Karpas-422 (cell line): ENCODE data around the gene MYG1. TPM values are rescaled to one million over a fixed set of nuclear protein-coding genes. Genes with fewer than 3 reads are reported as not detected.
A peak's percentile ranks its signal among the peaks of the same experiment; 100 is the strongest.

ENCODE experiments used
- DNase-seq: peaks from one replicate; pipeline ENCODE4 v3.0.0-alpha.2; 2015
- H2AFZ ChIP-seq: fragments of 200-600 bp; sonication (generic); 2 replicates; pipeline ENCODE4 v1.6.1; 2014; ENCODE audit warnings: antibody characterized with exemption, low read length, mixed read lengths
- H3K27ac ChIP-seq: fragments of 200-600 bp; sonication (generic); 2 replicates; pipeline ENCODE4 v1.5.1; 2014; ENCODE audit warnings: mild to moderate bottlenecking, low read length, moderate library complexity
- H3K27me3 ChIP-seq: fragments of 200-600 bp; sonication (generic); 2 replicates; pipeline ENCODE4 v1.6.1; 2014; ENCODE audit warnings: low read length, mixed read lengths
- H3K36me3 ChIP-seq: fragments of 200-600 bp; sonication (generic); 2 replicates; pipeline ENCODE4 v1.6.1; 2014; ENCODE audit warnings: low read length, mixed read lengths; ENCODE audit not compliant: insufficient read depth
- H3K4me1 ChIP-seq: fragments of 200-600 bp; sonication (generic); 2 replicates; pipeline ENCODE4 v1.6.1; 2014; ENCODE audit warnings: mild to moderate bottlenecking, low read length, mixed read lengths
- H3K4me2 ChIP-seq: fragments of 200-600 bp; sonication (generic); 2 replicates; pipeline ENCODE4 v1.6.1; 2014; ENCODE audit warnings: low read length, low read depth, mild to moderate bottlenecking; ENCODE audit not compliant: poor library complexity, severe bottlenecking
- H3K4me3 ChIP-seq: fragments of 200-600 bp; sonication (generic); 2 replicates; pipeline ENCODE4 v1.5.1; 2014; ENCODE audit warnings: mild to moderate bottlenecking, antibody characterized with exemption, low read length, mixed read lengths
- H3K79me2 ChIP-seq: fragments of 200-600 bp; sonication (generic); 2 replicates; pipeline ENCODE4 v1.6.1; 2014; ENCODE audit warnings: mild to moderate bottlenecking, low read length, mixed read lengths
- H3K9ac ChIP-seq: fragments of 200-600 bp; sonication (generic); 2 replicates; pipeline ENCODE4 v1.6.0; 2014; ENCODE audit warnings: low read length
- H3K9me2 ChIP-seq: fragments of 200-600 bp; sonication (generic), shearing (Covaris generic); replicated peaks from 2 replicates; pipeline ENCODE4 v1.6.0; 2014; ENCODE audit warnings: mild to moderate bottlenecking, low read length, moderate library complexity; ENCODE audit not compliant: insufficient read depth
- H3K9me3 ChIP-seq: fragments of 300-700, 200-600 bp; sonication (generic); 2 replicates; pipeline ENCODE4 v1.6.1; 2014; ENCODE audit warnings: low read length, mixed read lengths
- H4K20me1 ChIP-seq: fragments of 200-600 bp; sonication (generic); 2 replicates; pipeline ENCODE4 v1.6.1; 2014; ENCODE audit warnings: mild to moderate bottlenecking, antibody characterized with exemption, low read length, low read depth; ENCODE audit not compliant: insufficient read depth
- total RNA-seq: library from RNA; depleted of rRNA; stranded (reverse); fragments of >200 nt; shearing (Covaris generic); gene quantifications from 2 replicates; pipeline ENCODE4 v1.2.3, GENCODE V29; 2014; ENCODE audit warnings: low replicate concordance

The MYG1 gene
- total RNA-seq, 1 experiment from 2014 or later, result 67.1 TPM

- no peak overlapping the region for H3K4me2 ChIP-seq
- H3K9me3 ChIP-seq, result no peaks in the 10 kb centered on the region
- no peak overlapping the region for H3K27ac ChIP-seq
- DNase-seq, result no peak
- no peaks in the 10 kb centered on the region for H4K20me1 ChIP-seq
- no peaks in the 10 kb centered on the region for H3K9me2 ChIP-seq
- H3K4me3 ChIP-seq, result no peak overlapping the region
- peaks cover 8% of the 10 kb centered on the region for H3K4me1 ChIP-seq
- H3K9ac ChIP-seq, result no peak overlapping the region
- H3K79me2 ChIP-seq, result no peaks in the 10 kb centered on the region
- H3K27me3 ChIP-seq, result no peaks in the 10 kb centered on the region
- no peaks in the 10 kb centered on the region for H3K36me3 ChIP-seq
- H2AFZ ChIP-seq, result no peak overlapping the region
Measured at GRCh38 chr12:53333845-53334244, 34.4 kb downstream of the MYG1 start.

GRCh38 chr12:53334822-53335221, 35.3 kb downstream of the MYG1 start:
- no peaks in the 10 kb centered on the region for H4K20me1 ChIP-seq
- no peaks in the 10 kb centered on the region for H3K27me3 ChIP-seq
- H3K9ac ChIP-seq, result no peak overlapping the region
- no peak overlapping the region for H2AFZ ChIP-seq
- no peaks in the 10 kb centered on the region for H3K9me2 ChIP-seq
- H3K4me2 ChIP-seq, result no peak overlapping the region
- H3K79me2 ChIP-seq, result no peaks in the 10 kb centered on the region
- H3K9me3 ChIP-seq, result no peaks in the 10 kb centered on the region
- H3K36me3 ChIP-seq, result no peaks in the 10 kb centered on the region
- H3K27ac ChIP-seq, result no peak overlapping the region
- no peak for DNase-seq
- H3K4me1 ChIP-seq, result peaks cover 8% of the 10 kb centered on the region
- no peak overlapping the region for H3K4me3 ChIP-seq

DNA sequence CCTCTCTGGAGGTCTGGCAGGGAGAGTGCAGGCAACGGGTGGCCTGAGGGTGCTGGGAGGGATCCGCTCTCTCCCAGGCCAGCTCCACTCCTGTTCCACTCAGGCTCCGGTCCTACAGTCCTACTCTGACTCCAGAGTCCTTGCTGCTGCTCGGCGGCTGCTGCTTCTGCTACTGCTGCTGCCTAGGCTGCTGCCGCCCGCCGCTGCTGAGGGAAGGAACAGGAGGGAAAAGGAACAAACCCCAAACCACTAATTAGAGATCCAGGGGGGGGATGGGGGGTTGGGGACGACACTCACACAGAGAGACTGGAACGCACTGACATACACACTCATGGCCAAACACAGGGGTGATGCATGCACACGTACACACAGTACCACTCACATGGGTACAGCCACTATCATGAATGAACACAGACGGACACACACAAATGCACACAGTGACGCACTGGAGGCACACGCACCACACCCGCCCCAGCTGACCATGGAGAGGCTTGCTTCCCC, 36.7 kb downstream of the MYG1 start, which contains the start of gene SP7:
SP7 (minus strand) TSS at position 174 of the 501 bp plus-strand sequence. CDS start 708 bp downstream, outside the sequence.
- no peaks in the 10 kb centered on the region for H4K20me1 ChIP-seq
- H3K4me3 ChIP-seq, result no peak within 1 kb of the TSS
- no peak for DNase-seq
- H3K79me2 ChIP-seq, result no peaks in the 10 kb centered on the region
- no peaks in the 10 kb centered on the region for H3K27me3 ChIP-seq
- no peaks in the 10 kb centered on the region for H3K9me2 ChIP-seq
- no peak within 1 kb of the TSS for H3K27ac ChIP-seq
- 0 out of 2 replicates have a peak within 1 kb of the TSS, but pooled peaks have one; percentile 5 for H2AFZ ChIP-seq
- H3K9ac ChIP-seq, result peak within 1 kb of the TSS; percentile 9; the same call in 1 of the 2 replicates
- no peak within 1 kb of the TSS for H3K4me2 ChIP-seq
- H3K4me1 ChIP-seq, result peaks cover 8% of the 10 kb centered on the region
- no peaks in the 10 kb centered on the region for H3K36me3 ChIP-seq
- no peaks in the 10 kb centered on the region for H3K9me3 ChIP-seq

- no peaks in the 10 kb centered on the region for H3K27me3 ChIP-seq
- H3K36me3 ChIP-seq, result no peaks in the 10 kb centered on the region
- H3K9me2 ChIP-seq, result no peaks in the 10 kb centered on the region
- no peak overlapping the region for H3K27ac ChIP-seq
- no peak overlapping the region for H2AFZ ChIP-seq
- no peak overlapping the region for H3K9ac ChIP-seq
- no peak overlapping the region for H3K4me3 ChIP-seq
- peaks cover 8% of the 10 kb centered on the region for H3K4me1 ChIP-seq
- H3K79me2 ChIP-seq, result no peaks in the 10 kb centered on the region
- no peaks in the 10 kb centered on the region for H4K20me1 ChIP-seq
- no peaks in the 10 kb centered on the region for H3K9me3 ChIP-seq
- H3K4me2 ChIP-seq, result no peak overlapping the region
- no peak for DNase-seq
Measured at GRCh38 chr12:53338017-53338416, 38.5 kb downstream of the MYG1 start.

GRCh38 chr12:53338916-53339315, 39.4 kb downstream of the MYG1 start:
- Histone ChIP-seq H3K9me3 (no peaks in the 10 kb centered on the region), H3K9me2 (no peaks in the 10 kb centered on the region), H3K79me2 (no peaks in the 10 kb centered on the region), H3K36me3 (no peaks in the 10 kb centered on the region), H3K9ac (no peak overlapping the region), H3K4me2 (no peak overlapping the region), H2AFZ (no peak overlapping the region), H3K27ac (no peak overlapping the region), H3K4me1 (peaks cover 8% of the 10 kb centered on the region), H3K27me3 (no peaks in the 10 kb centered on the region), H3K4me3 (no peak overlapping the region), H4K20me1 (no peaks in the 10 kb centered on the region)
- DNase-seq, result no peak

GRCh38 chr12:53340398-53340797, 40.9 kb downstream of the MYG1 start:
- Histone ChIP-seq H3K9ac (no peak overlapping the region), H2AFZ (no peak overlapping the region)

DNA sequence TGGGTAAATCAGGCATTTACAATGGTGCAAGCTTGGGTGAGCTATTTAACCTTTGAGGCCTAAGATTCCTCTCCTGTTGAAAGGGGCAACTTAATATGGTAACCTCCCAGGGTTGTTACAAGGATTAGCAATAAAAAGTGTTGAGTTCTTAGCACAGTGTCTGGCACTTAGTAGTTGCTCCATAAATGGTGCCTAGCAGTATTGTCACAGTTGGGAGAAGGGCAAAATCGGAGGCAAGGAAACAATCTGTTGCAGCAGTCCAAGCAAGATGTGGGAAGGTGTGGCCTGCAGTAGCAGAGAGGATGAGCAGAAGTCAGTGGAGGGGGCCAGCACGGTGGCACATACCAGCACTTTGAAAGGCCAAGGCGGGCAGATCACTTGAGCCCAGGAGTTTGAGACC, 44.0 kb downstream of the MYG1 start:
- no peaks in the 10 kb centered on the region for H3K36me3 ChIP-seq
- H3K4me2 ChIP-seq, result no peak overlapping the region
- no peak overlapping the region for H3K4me3 ChIP-seq
- no peak overlapping the region for H2AFZ ChIP-seq
- H3K27me3 ChIP-seq, result no peaks in the 10 kb centered on the region
- no peak overlapping the region for H3K9ac ChIP-seq
- no peak for DNase-seq
- no peaks in the 10 kb centered on the region for H3K9me2 ChIP-seq
- no peaks in the 10 kb centered on the region for H3K9me3 ChIP-seq
- no peak overlapping the region for H3K27ac ChIP-seq
- no peaks in the 10 kb centered on the region for H4K20me1 ChIP-seq
- H3K79me2 ChIP-seq, result no peaks in the 10 kb centered on the region
- peaks cover 12% of the 10 kb centered on the region for H3K4me1 ChIP-seq

More at GRCh38 chr12:53340398-53340797, 40.9 kb downstream of the MYG1 start:
- no peaks in the 10 kb centered on the region for H3K79me2 ChIP-seq
- no peaks in the 10 kb centered on the region for H3K27me3 ChIP-seq
- peaks cover 20% of the 10 kb centered on the region for H3K4me1 ChIP-seq
- H3K27ac ChIP-seq, result no peak overlapping the region
- no peak overlapping the region for H3K4me3 ChIP-seq
- H3K36me3 ChIP-seq, result no peaks in the 10 kb centered on the region
- no peaks in the 10 kb centered on the region for H3K9me2 ChIP-seq
- H3K4me2 ChIP-seq, result no peak overlapping the region
- H3K9me3 ChIP-seq, result no peaks in the 10 kb centered on the region
- no peaks in the 10 kb centered on the region for H4K20me1 ChIP-seq
- DNase-seq, result no peak

GRCh38 chr12:53343969-53344368, 44.5 kb downstream of the MYG1 start:
- no peaks in the 10 kb centered on the region for H3K79me2 ChIP-seq
- peak overlapping the region; percentile 72; the same call in 1 of the 2 replicates for H3K9ac ChIP-seq
- H3K27me3 ChIP-seq, result no peaks in the 10 kb centered on the region
- H3K4me1 ChIP-seq, result peaks cover 12% of the 10 kb centered on the region
- H3K4me3 ChIP-seq, result no peak overlapping the region
- H3K9me2 ChIP-seq, result no peaks in the 10 kb centered on the region
- H3K36me3 ChIP-seq, result no peaks in the 10 kb centered on the region
- H3K27ac ChIP-seq, result no peak overlapping the region
- peak overlapping the region; percentile 93 for H3K4me2 ChIP-seq
- no peak for DNase-seq
- no peak overlapping the region for H2AFZ ChIP-seq
- H3K9me3 ChIP-seq, result no peaks in the 10 kb centered on the region
- no peaks in the 10 kb centered on the region for H4K20me1 ChIP-seq
